Endothelial cell of umbilical vein (primary cell): Measurements from ENCODE around the gene COL8A1. TPM values are rescaled to one million over a fixed set of nuclear protein-coding genes. Genes with fewer than 3 reads are reported as not detected.
A peak's percentile ranks its signal among the peaks of the same experiment; 100 is the strongest.

Experiments
- BruUV-seq: library from RNA; stranded (reverse); fragments of 400-500 nt; replicated peaks from 2 replicates; lab custom pipeline; 2021; lab: Mats Ljungman, UMichigan
- CTCF ChIA-PET: fragments of 300-600, 350-600 bp; sonication (Branson Sonifier 250); formaldehyde crosslinking; loops from one replicate; lab custom pipeline; 2021; ENCODE audit warnings: antibody characterized with exemption, inconsistent platforms; lab: Charles Lee
- POLR2A ChIA-PET: fragments of 300-600, 350-600 bp; sonication (Branson Sonifier 250); formaldehyde crosslinking; loops from one replicate; lab custom pipeline; 2021; ENCODE audit warnings: antibody characterized with exemption, inconsistent platforms; lab: Charles Lee
- DNase-seq: peaks from one replicate; pipeline ENCODE4 v3.0.0-alpha.2; 2011; ENCODE audit warnings: low read depth, low spot score
- FAIRE-seq: peaks from 2 replicates; lab custom pipeline; 2011; peaks lifted over from hg19 to GRCh38; lab: Jason Lieb, UNC
- H2AFZ ChIP-seq: 2 replicates; pipeline ENCODE4 v1.6.0; 2012; ENCODE audit warnings: low read depth, low read length, control low read depth, inconsistent platforms
- H3K27ac ChIP-seq: 2 replicates; pipeline ENCODE4 v1.5.1; 2011; ENCODE audit warnings: low read depth, mild to moderate bottlenecking, control low read depth, low read length, moderate library complexity; ENCODE audit not compliant: insufficient read depth
- H3K27me3 ChIP-seq, 2 experiments: 2 replicates each; pipeline versions ENCODE4 v1.6.0 to v1.6.1; 2011; ENCODE audit warnings: low read length in 2 of 2, mixed read lengths in 1 of 2; ENCODE audit not compliant: control insufficient read depth in 2 of 2, insufficient read depth in 2 of 2
- H3K36me3 ChIP-seq, 2 experiments: 2 replicates in 1 of 2; 3 replicates in 1 of 2; pipeline ENCODE4 v1.5.1; 2011; ENCODE audit warnings: low read length in 2 of 2, mild to moderate bottlenecking in 1 of 2, moderate library complexity in 1 of 2; ENCODE audit not compliant: control insufficient read depth in 2 of 2, insufficient read depth in 2 of 2; ENCODE audit errors: extremely low read depth in 1 of 2
- H3K4me1 ChIP-seq: 3 replicates; pipeline ENCODE4 v1.5.1; 2011; ENCODE audit warnings: mild to moderate bottlenecking, low read length; ENCODE audit not compliant: control insufficient read depth, insufficient read depth; ENCODE audit errors: extremely low read depth
- H3K4me2 ChIP-seq: 2 replicates; pipeline ENCODE4 v1.6.1; 2011; ENCODE audit warnings: low read length, control low read depth, mixed read lengths; ENCODE audit not compliant: insufficient read depth
- H3K4me3 ChIP-seq, 3 experiments: fragments of 200-600 bp in 1 of 3; sonication (generic), shearing (Covaris generic) in 1 of 3; replicated peaks in 1 of 3; 2 replicates each; pipeline ENCODE4 v1.5.1; 2011 to 2016; ENCODE audit warnings: control low read depth in 3 of 3, low read length in 3 of 3, mild to moderate bottlenecking in 2 of 3, inconsistent platforms in 1 of 3, low read depth in 1 of 3, moderate library complexity in 1 of 3; ENCODE audit not compliant: insufficient read depth in 1 of 3
- H3K79me2 ChIP-seq: 2 replicates; pipeline ENCODE4 v1.6.0; 2012; ENCODE audit warnings: low read length, inconsistent platforms; ENCODE audit not compliant: control insufficient read depth, insufficient read depth
- H3K9ac ChIP-seq: replicated peaks from 2 replicates; pipeline ENCODE3; 2011; ENCODE audit warnings: low read length, control low read depth; ENCODE audit not compliant: insufficient read depth; ENCODE audit errors: extremely low read depth
- H3K9me1 ChIP-seq: replicated peaks from 3 replicates; pipeline ENCODE4 v1.6.0; 2011; ENCODE audit warnings: mild to moderate bottlenecking, low read length; ENCODE audit not compliant: control insufficient read depth, insufficient read depth; ENCODE audit errors: extremely low read depth
- H3K9me3 ChIP-seq: replicated peaks from 2 replicates; pipeline ENCODE4 v1.5.1; 2012; ENCODE audit warnings: low read length, inconsistent platforms; ENCODE audit not compliant: control insufficient read depth, insufficient read depth
- H4K20me1 ChIP-seq: replicated peaks from 2 replicates; pipeline ENCODE3; 2011; ENCODE audit warnings: mild to moderate bottlenecking, low read length; ENCODE audit not compliant: control insufficient read depth, insufficient read depth; ENCODE audit errors: extremely low read depth
- EZH2 ChIP-seq: IDR thresholded peaks from 2 replicates; pipeline ENCODE4 v1.6.1; 2012; ENCODE audit warnings: borderline replicate concordance, low read depth, mild to moderate bottlenecking, moderate library complexity, low read length, inconsistent platforms; ENCODE audit not compliant: severe bottlenecking
- FOS ChIP-seq: IDR thresholded peaks from 2 replicates; pipeline ENCODE4 v1.6.1; 2011; ENCODE audit warnings: mild to moderate bottlenecking, low read length, moderate library complexity, borderline replicate concordance; ENCODE audit not compliant: insufficient read depth
- GATA2 ChIP-seq: IDR thresholded peaks from 2 replicates; pipeline ENCODE4 v1.7.0; 2011; ENCODE audit warnings: low read depth, mild to moderate bottlenecking, moderate library complexity, mixed read lengths, low read length; ENCODE audit not compliant: insufficient read length, insufficient read depth
- JUN ChIP-seq: IDR thresholded peaks from 2 replicates; pipeline ENCODE4 v1.6.1; 2011; ENCODE audit warnings: borderline replicate concordance, low read depth; ENCODE audit not compliant: insufficient read length, insufficient read depth
- MYC ChIP-seq: IDR thresholded peaks from one replicate; pipeline ENCODE4 v1.6.1; 2011; ENCODE audit warnings: mild to moderate bottlenecking, low read depth, low read length
- POLR2A ChIP-seq: IDR thresholded peaks from 2 replicates; pipeline ENCODE4 v1.6.1; 2012; ENCODE audit warnings: low read depth, mild to moderate bottlenecking, control low read depth, low read length
- POLR2AphosphoS5 ChIP-seq: IDR thresholded peaks from 2 replicates; pipeline ENCODE4 v1.6.1; 2012; ENCODE audit warnings: low read depth, mild to moderate bottlenecking, control low read depth, low read length, moderate library complexity; ENCODE audit not compliant: insufficient read depth
- dilution Hi-C: fragments of 300-500 bp; cut with MboI; formaldehyde crosslinking; loops from one replicate; pipeline ENCODE4 v1.15.0; 2019; ENCODE audit warnings: low sequenced_read_pairs; ENCODE audit not compliant: extremely low pct_ligation_motif_present
- intact Hi-C: fragments of 100-400 bp; cut with micrococcal nuclease; formaldehyde crosslinking; loops from one replicate; pipeline ENCODE4 v1.10.0; 2022
- polyA plus RNA-seq, 4 experiments: library from polyadenylated mRNA; depleted of rRNA in 3 of 4; stranded (reverse) in 3 of 4; unstranded in 1 of 4; fragments of >200 nt; gene quantifications; 2 replicates each; pipeline versions ENCODE4 v1.2.1 to v1.2.3, GENCODE V29; 2011 to 2012; ENCODE audit warnings: missing spikeins in 1 of 4
- total RNA-seq: library from RNA; stranded (reverse); gene quantifications from 2 replicates; pipeline ENCODE4 v1.2.3, GENCODE V29; 2021
- TF ChIP-seq, protein P1 (sequence below), 2 donors: IDR thresholded peaks; 1 replicate in 1 of 2; 2 replicates in 1 of 2; pipeline ENCODE4 v1.5.1; 2011; ENCODE audit warnings: low read length in 2 of 2, mild to moderate bottlenecking in 2 of 2, moderate library complexity in 2 of 2, control low read depth in 1 of 2, inconsistent platforms in 1 of 2, low read depth in 1 of 2; ENCODE audit not compliant: insufficient read depth in 1 of 2; ENCODE audit errors: extremely low read depth in 1 of 2
- TF ChIP-seq, protein P2 (sequence below): IDR thresholded peaks from 2 replicates; pipeline ENCODE4 v1.6.1; 2011; ENCODE audit not compliant: insufficient read depth, insufficient read length

The COL8A1 gene
- total and polyA plus RNA-seq, 2 donors (not counting 3 experiments of a cell fraction or from before 2014, with no cell fraction given), result 358 to 634 TPM

- intact Hi-C loops (loop anchor here (2.0 kb wide), 1 partner anchor 621 kb away; no protein-coding TSS in a partner anchor), dilution Hi-C loops (no loop called here)
- DNase-seq, result no peak
- no TSS peak for BruUV-seq
- CTCF ChIA-PET, result interaction anchor here (1.1 to 6.7 kb wide), 14 partner anchors 15 to 621 kb away, joined by 3 to 101 read pairs (median 8); no protein-coding TSS in a partner anchor
- no peaks in the 10 kb centered on the region for H3K27me3 ChIP-seq
- H4K20me1 ChIP-seq, result no peaks in the 10 kb centered on the region
- peaks cover 0 to 8% of the 10 kb centered on the region in 2 experiments for H3K36me3 ChIP-seq
- POLR2A ChIA-PET, result no interaction called here
- peaks cover 93% of the 10 kb centered on the region for H3K79me2 ChIP-seq
- no peak overlapping the region for H3K4me3 ChIP-seq
- no peaks in the 10 kb centered on the region for H3K9me3 ChIP-seq
- H3K27ac ChIP-seq, result peak overlapping the region; percentile 33
- TF ChIP-seq, protein P1, sequence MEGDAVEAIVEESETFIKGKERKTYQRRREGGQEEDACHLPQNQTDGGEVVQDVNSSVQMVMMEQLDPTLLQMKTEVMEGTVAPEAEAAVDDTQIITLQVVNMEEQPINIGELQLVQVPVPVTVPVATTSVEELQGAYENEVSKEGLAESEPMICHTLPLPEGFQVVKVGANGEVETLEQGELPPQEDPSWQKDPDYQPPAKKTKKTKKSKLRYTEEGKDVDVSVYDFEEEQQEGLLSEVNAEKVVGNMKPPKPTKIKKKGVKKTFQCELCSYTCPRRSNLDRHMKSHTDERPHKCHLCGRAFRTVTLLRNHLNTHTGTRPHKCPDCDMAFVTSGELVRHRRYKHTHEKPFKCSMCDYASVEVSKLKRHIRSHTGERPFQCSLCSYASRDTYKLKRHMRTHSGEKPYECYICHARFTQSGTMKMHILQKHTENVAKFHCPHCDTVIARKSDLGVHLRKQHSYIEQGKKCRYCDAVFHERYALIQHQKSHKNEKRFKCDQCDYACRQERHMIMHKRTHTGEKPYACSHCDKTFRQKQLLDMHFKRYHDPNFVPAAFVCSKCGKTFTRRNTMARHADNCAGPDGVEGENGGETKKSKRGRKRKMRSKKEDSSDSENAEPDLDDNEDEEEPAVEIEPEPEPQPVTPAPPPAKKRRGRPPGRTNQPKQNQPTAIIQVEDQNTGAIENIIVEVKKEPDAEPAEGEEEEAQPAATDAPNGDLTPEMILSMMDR (IDR thresholded peaks at IDR 0.05; ENCODE audit: extremely low read depth in 1 of 2, insufficient read depth in 1 of 2, low read depth in 1 of 2, low read length in 2 of 2), result no peak
- no peak for TF ChIP-seq EZH2
- TF ChIP-seq POLR2AphosphoS5, result no peak
- no peak for TF ChIP-seq POLR2A
- TF ChIP-seq, protein P2, sequence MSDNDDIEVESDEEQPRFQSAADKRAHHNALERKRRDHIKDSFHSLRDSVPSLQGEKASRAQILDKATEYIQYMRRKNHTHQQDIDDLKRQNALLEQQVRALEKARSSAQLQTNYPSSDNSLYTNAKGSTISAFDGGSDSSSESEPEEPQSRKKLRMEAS, result no peak
- TF ChIP-seq FOS, result no peak
- no peak for TF ChIP-seq JUN
- TF ChIP-seq GATA2, result no peak
- no peak for TF ChIP-seq MYC
- H3K9ac ChIP-seq, result no peak overlapping the region
- peaks cover 95% of the 10 kb centered on the region for H3K4me1 ChIP-seq
- no peaks in the 10 kb centered on the region for H3K9me1 ChIP-seq
- no peak for FAIRE-seq
- H3K4me2 ChIP-seq, result peak overlapping the region; percentile 41
- no peak overlapping the region for H2AFZ ChIP-seq
Measured at GRCh38 chr3:99644017-99644416, 5.6 kb downstream of the COL8A1 start.
